SK-N-SH treated with all-trans-retinoic acid at 6 μM for 48 hours (cell line): Measurements from ENCODE around the gene PARVG.

ENCODE experiments used
- ATAC-seq: fragments of 200-7000 bp; cut with Tn5 transposase; 3 replicates; pipeline ENCODE4 v1.9.1; 2020; ENCODE audit warnings: mild to moderate bottlenecking, moderate library complexity
- ARNTL ChIP-seq: fragments of 450-650 bp; formaldehyde crosslinking; IDR thresholded peaks from 2 replicates; pipeline ENCODE4 v1.5.0; 2020; ENCODE audit warnings: low read depth, mild to moderate bottlenecking, moderate library complexity, borderline replicate concordance
- BACH2 ChIP-seq: fragments of 250-450 bp; sonication (Bioruptor Pico); IDR thresholded peaks from 2 replicates; pipeline ENCODE4 v1.9.0; 2021; ENCODE audit warnings: mild to moderate bottlenecking, borderline replicate concordance
- ESRRG ChIP-seq: fragments of 250-450 bp; sonication (Bioruptor Pico); IDR thresholded peaks from 2 replicates; pipeline ENCODE4 v1.6.1; 2021; ENCODE audit warnings: mild to moderate bottlenecking
- GLIS3 ChIP-seq: fragments of 250-450 bp; sonication (Bioruptor Pico); IDR thresholded peaks from 2 replicates; pipeline ENCODE4 v1.5.0; 2020; ENCODE audit warnings: mild to moderate bottlenecking, moderate library complexity
- ISL1 ChIP-seq: fragments of 250-450 bp; sonication (Bioruptor Pico); IDR thresholded peaks from 2 replicates; pipeline ENCODE4 v2.1.2; 2022; ENCODE audit warnings: mild to moderate bottlenecking, moderate library complexity
- OSR1 ChIP-seq: fragments of 250-450 bp; sonication (Bioruptor Pico); IDR thresholded peaks from 2 replicates; pipeline ENCODE4 v1.8.0; 2022; ENCODE audit warnings: moderate library complexity, mild to moderate bottlenecking, inconsistent platforms
- TCF4 ChIP-seq: fragments of 250-450 bp; sonication (Bioruptor Pico); IDR thresholded peaks from 2 replicates; pipeline ENCODE4 v1.8.0; 2021; ENCODE audit warnings: mild to moderate bottlenecking, moderate library complexity, borderline replicate concordance
- TOX ChIP-seq: fragments of 250-450 bp; sonication (Bioruptor Pico); IDR thresholded peaks from 2 replicates; pipeline ENCODE4 v1.8.0; 2021; ENCODE audit warnings: mild to moderate bottlenecking, moderate library complexity, borderline replicate concordance
- ZC3H10 ChIP-seq: fragments of 250-450 bp; sonication (Bioruptor Pico); IDR thresholded peaks from 2 replicates; pipeline ENCODE4 v1.5.1; 2021; ENCODE audit warnings: mild to moderate bottlenecking, moderate library complexity
- ZFP3 ChIP-seq: fragments of 250-450 bp; sonication (Bioruptor Pico); IDR thresholded peaks from 2 replicates; pipeline ENCODE4 v1.5.0; 2020; ENCODE audit warnings: mild to moderate bottlenecking, moderate library complexity
- ZFP30 ChIP-seq: fragments of 450-650 bp; formaldehyde crosslinking; IDR thresholded peaks from 2 replicates; pipeline ENCODE4 v1.5.0; 2022; ENCODE audit warnings: mild to moderate bottlenecking, moderate library complexity
- ZNF565 ChIP-seq: fragments of 450-650 bp; formaldehyde crosslinking; conservative IDR thresholded peaks from 2 replicates; pipeline ENCODE4 v1.5.0; 2020; ENCODE audit warnings: low read depth, mild to moderate bottlenecking, moderate library complexity
- ZNF70 ChIP-seq: fragments of 450-650 bp; formaldehyde crosslinking; IDR thresholded peaks from 2 replicates; pipeline ENCODE4 v1.5.0; 2020; ENCODE audit warnings: mild to moderate bottlenecking, moderate library complexity
- ZNF8 ChIP-seq: fragments of 450-650 bp; formaldehyde crosslinking; IDR thresholded peaks from 2 replicates; pipeline ENCODE4 v1.5.0; 2020; ENCODE audit warnings: mild to moderate bottlenecking, moderate library complexity
- TF ChIP-seq, protein P1 (sequence below): fragments of 250-450 bp; sonication (Bioruptor Pico); IDR thresholded peaks from 2 replicates; pipeline ENCODE4 v1.5.1; 2021; ENCODE audit warnings: mild to moderate bottlenecking, moderate library complexity
- TF ChIP-seq, protein P2 (sequence below): fragments of 250-450 bp; sonication (Bioruptor Pico); IDR thresholded peaks from 2 replicates; pipeline ENCODE4 v1.5.0; 2020; ENCODE audit warnings: mild to moderate bottlenecking, moderate library complexity
- TF ChIP-seq, protein P3 (sequence below): fragments of 250-450 bp; sonication (Bioruptor Pico); IDR thresholded peaks from 2 replicates; pipeline ENCODE4 v1.8.0; 2020; ENCODE audit warnings: mild to moderate bottlenecking, moderate library complexity, borderline replicate concordance
- TF ChIP-seq, protein P4 (sequence below): fragments of 250-450 bp; sonication (Bioruptor Pico); IDR thresholded peaks from 2 replicates; pipeline ENCODE4 v1.5.1; 2020; ENCODE audit warnings: low read depth, mild to moderate bottlenecking, moderate library complexity

PARVG gene

DNA sequence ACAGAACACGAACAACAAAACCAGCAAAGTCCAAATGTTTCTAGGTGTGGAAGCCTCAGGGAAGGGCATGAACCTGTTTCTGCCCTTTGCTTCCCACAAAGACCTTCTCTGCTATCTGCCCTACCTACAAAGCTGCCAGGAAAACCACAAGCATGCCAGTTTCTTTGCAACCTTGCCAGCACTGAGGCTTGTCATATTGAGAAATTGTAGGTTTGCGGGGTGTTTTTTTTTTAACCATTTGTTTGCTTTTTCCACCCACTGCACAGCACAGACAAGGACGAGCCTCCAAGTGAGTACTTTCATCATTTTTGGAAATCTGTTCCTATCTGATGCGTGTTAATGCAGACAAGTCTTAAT lies 12.8 kb downstream of the PARVG start:
- no peak for ATAC-seq
- no peak for TF ChIP-seq ESRRG
- no peak for TF ChIP-seq ARNTL (CRISPR knock-in tag)
- TF ChIP-seq ZFP3: no peak
- TF ChIP-seq, protein P1, sequence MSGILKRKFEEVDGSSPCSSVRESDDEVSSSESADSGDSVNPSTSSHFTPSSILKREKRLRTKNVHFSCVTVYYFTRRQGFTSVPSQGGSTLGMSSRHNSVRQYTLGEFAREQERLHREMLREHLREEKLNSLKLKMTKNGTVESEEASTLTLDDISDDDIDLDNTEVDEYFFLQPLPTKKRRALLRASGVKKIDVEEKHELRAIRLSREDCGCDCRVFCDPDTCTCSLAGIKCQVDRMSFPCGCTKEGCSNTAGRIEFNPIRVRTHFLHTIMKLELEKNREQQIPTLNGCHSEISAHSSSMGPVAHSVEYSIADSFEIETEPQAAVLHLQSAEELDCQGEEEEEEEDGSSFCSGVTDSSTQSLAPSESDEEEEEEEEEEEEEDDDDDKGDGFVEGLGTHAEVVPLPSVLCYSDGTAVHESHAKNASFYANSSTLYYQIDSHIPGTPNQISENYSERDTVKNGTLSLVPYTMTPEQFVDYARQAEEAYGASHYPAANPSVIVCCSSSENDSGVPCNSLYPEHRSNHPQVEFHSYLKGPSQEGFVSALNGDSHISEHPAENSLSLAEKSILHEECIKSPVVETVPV (CRISPR knock-in tag): no peak
- no peak for TF ChIP-seq ZC3H10 (CRISPR knock-in tag)
- TF ChIP-seq, protein P2, sequence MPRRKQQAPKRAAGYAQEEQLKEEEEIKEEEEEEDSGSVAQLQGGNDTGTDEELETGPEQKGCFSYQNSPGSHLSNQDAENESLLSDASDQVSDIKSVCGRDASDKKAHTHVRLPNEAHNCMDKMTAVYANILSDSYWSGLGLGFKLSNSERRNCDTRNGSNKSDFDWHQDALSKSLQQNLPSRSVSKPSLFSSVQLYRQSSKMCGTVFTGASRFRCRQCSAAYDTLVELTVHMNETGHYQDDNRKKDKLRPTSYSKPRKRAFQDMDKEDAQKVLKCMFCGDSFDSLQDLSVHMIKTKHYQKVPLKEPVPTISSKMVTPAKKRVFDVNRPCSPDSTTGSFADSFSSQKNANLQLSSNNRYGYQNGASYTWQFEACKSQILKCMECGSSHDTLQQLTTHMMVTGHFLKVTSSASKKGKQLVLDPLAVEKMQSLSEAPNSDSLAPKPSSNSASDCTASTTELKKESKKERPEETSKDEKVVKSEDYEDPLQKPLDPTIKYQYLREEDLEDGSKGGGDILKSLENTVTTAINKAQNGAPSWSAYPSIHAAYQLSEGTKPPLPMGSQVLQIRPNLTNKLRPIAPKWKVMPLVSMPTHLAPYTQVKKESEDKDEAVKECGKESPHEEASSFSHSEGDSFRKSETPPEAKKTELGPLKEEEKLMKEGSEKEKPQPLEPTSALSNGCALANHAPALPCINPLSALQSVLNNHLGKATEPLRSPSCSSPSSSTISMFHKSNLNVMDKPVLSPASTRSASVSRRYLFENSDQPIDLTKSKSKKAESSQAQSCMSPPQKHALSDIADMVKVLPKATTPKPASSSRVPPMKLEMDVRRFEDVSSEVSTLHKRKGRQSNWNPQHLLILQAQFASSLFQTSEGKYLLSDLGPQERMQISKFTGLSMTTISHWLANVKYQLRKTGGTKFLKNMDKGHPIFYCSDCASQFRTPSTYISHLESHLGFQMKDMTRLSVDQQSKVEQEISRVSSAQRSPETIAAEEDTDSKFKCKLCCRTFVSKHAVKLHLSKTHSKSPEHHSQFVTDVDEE (CRISPR knock-in tag): no peak
- TF ChIP-seq, protein P3, sequence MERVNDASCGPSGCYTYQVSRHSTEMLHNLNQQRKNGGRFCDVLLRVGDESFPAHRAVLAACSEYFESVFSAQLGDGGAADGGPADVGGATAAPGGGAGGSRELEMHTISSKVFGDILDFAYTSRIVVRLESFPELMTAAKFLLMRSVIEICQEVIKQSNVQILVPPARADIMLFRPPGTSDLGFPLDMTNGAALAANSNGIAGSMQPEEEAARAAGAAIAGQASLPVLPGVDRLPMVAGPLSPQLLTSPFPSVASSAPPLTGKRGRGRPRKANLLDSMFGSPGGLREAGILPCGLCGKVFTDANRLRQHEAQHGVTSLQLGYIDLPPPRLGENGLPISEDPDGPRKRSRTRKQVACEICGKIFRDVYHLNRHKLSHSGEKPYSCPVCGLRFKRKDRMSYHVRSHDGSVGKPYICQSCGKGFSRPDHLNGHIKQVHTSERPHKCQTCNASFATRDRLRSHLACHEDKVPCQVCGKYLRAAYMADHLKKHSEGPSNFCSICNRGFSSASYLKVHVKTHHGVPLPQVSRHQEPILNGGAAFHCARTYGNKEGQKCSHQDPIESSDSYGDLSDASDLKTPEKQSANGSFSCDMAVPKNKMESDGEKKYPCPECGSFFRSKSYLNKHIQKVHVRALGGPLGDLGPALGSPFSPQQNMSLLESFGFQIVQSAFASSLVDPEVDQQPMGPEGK (CRISPR knock-in tag): no peak
- no peak for TF ChIP-seq TOX (CRISPR knock-in tag)
- TF ChIP-seq ZNF8: no peak
- TF ChIP-seq ZNF565 (CRISPR knock-in tag): no peak
- no peak for TF ChIP-seq ZFP30 (CRISPR knock-in tag)
- no peak for TF ChIP-seq OSR1 (CRISPR knock-in tag)

DNA sequence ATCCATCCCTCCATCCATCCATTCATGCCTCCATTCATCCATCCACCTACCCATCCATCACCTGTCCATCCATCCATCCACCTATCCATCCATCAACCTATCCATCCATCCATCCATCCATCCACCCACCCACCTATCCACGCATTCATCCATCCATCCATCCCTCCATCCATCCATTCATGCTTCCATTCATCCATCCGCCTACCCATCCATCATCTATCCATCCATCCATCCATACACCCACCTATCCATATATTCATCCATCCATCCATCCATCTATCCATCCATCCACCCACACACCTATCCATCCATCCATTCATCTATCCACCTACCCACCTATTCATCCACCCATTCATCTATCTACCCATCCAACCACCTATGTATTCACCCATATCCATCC lies 13.8 kb downstream of the PARVG start:
- no peak for ATAC-seq
- TF ChIP-seq GLIS3 (CRISPR knock-in tag): no peak
- no peak for TF ChIP-seq ZNF8

DNA sequence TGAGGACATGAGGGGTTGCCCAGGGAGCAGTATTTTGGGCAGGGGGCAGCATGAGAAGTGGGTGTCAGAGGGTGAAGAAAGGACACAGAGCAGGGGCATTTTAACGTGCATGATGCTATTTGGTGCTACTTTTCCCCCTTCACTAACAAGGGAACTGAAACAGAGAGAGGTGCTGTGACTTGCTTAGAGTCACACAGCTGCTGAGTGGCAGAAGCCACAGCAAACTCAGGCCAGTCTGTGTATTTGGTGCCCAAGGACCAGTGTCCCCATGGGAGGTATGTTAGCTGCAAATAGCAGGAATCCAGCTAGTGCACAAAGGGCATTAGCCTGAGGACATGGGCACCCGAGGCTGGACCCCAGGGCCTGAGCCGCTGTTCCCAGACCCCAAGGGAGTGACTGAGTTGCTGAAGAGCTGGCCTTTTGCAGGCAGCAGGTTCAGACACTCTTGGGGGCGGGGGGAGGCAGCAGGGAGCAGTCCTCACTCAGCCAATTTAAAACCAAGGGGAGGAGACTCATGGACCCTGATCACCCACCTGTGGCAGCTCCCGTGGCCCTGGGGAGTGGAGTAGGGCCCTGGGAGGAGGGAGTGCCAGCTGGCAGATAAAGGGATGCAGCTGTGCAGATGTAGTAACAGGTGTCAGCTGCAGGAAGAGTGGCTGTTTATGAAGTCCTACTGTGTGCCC lies 14.6 kb downstream of the PARVG start:
- no peak for ATAC-seq
- TF ChIP-seq ISL1 (no peak), ZFP30 (CRISPR knock-in tag) (no peak), TCF4 (CRISPR knock-in tag) (no peak), ZNF70 (no peak), BACH2 (CRISPR knock-in tag) (no peak), ARNTL (CRISPR knock-in tag) (no peak), TOX (CRISPR knock-in tag) (no peak), ESRRG (no peak)
- TF ChIP-seq, protein P1 (CRISPR knock-in tag): no peak
- TF ChIP-seq, protein P2 (CRISPR knock-in tag): no peak
- TF ChIP-seq, protein P4, sequence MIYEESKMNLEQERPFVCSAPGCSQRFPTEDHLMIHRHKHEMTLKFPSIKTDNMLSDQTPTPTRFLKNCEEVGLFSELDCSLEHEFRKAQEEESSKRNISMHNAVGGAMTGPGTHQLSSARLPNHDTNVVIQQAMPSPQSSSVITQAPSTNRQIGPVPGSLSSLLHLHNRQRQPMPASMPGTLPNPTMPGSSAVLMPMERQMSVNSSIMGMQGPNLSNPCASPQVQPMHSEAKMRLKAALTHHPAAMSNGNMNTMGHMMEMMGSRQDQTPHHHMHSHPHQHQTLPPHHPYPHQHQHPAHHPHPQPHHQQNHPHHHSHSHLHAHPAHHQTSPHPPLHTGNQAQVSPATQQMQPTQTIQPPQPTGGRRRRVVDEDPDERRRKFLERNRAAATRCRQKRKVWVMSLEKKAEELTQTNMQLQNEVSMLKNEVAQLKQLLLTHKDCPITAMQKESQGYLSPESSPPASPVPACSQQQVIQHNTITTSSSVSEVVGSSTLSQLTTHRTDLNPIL (CRISPR knock-in tag): no peak
- TF ChIP-seq, all 23 proteins: peak for 0
